SK-N-SH (cell line): ENCODE results near the gene OLFML3.

Experiments
- CTCF ChIP-seq: fragments of 200-600 bp; sonication (generic); IDR thresholded peaks from 2 replicates; pipeline ENCODE4 v1.6.1; 2017; ENCODE audit warnings: antibody characterized with exemption, mild to moderate bottlenecking, moderate library complexity
- EP300 ChIP-seq, 2 experiments: IDR thresholded peaks; 2 replicates each; pipeline versions ENCODE4 v1.4.0 to v1.6.1; 2012; ENCODE audit warnings: borderline replicate concordance in 1 of 2, low read depth in 1 of 2, low read length in 1 of 2
- NRF1 ChIP-seq: IDR thresholded peaks from 2 replicates; pipeline ENCODE4 v1.6.1; 2012; ENCODE audit warnings: low read depth, mild to moderate bottlenecking, low read length

GRCh38 chr1:113981962-113982931 is 3.0 kb downstream of the OLFML3 start:
- no peak for TF ChIP-seq CTCF
- no peak for TF ChIP-seq NRF1
- TF ChIP-seq EP300 (IDR thresholded peaks at IDR 0.05; ENCODE audit: borderline replicate concordance in 1 of 2, low read depth in 1 of 2, low read length in 1 of 2) = peak in 1 of 2 experiments; percentile 43; a peak in 1 of 4 replicates
